CD4-positive, alpha-beta T cell treated with Interleukin-21 for 1 hour (primary cell): ENCODE measurements around the gene CD52.

Experiments
- DNase-seq: peaks from one replicate; pipeline ENCODE4 v3.0.0-alpha.2; 2020

The CD52 gene

DNA sequence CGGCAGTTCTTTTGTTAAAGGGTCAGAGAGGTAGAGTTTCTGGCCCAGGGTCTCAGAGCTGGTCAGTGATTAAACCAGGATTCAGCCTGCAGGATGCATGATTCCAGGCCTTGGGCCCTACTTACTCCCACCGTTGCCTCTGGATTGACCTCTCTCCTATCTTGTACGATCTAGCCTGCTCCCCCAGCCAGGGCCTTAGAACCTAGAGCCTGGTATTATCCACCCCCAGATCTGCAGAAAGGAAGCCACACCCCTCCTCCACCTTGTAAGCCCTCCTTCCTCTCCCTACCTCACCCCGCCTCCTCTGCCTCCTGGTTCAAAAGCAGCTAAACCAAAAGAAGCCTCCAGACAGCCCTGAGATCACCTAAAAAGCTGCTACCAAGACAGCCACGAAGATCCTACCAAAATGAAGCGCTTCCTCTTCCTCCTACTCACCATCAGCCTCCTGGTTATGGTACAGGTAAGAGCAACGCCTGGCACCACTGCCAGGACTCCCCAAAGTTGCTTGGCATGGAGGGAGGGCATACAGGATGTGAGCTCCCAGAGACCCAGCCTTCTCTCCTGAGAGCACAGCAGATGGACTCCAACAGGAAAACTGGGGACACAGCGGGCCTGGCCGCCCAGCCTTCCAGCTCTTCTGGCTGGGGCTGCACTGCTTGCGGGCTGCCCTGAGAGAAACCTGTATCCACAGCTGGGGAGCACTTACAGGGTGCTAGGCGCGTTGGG lies at the start of gene CD52:
CD52 (plus strand) TSS at position 347 of the 726 bp plus-strand sequence; CDS start at position 407, 60 bp downstream.
- DNase-seq = peak; percentile 84

DNA sequence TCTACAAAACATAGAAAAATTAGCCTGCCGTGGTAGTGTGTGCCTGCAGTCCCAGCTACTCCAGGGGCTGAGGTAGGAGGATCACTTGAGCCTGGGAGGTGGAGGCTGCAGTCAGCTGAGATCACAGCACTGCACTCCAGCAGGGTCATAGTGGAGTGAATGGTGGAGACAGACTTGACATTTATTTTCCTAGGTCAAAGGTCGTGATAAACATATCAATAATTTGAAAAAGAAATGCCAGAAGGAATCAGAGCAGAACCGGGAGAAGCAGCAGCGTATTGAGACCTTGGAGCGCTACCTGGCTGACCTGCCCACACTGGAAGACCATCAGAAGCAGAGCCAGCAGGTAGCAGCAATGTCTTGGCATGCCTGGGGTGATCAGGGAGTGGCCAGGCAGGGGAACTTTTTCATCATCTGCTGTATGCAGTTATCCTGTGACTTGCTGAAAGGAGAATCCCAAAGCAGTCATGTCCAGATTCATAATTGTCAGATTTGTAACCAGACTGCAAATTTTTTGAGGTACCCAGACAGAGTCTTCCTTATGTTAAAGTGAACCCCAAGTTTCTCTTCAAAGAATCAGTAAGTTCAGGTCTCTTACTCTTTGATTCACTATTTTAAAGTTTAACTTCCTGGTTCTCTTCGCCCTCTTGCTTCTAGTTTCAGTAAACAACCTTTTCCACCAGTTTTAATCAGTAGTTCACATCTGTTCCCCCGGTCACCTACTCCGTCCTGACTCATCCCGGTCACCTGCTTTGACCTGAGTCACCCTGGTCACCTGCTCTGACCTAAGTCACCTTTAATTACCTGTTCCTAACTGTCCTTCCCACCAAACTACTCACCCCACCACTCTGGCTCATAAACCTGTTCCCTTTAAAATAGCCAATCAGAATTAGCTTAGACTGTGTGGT lies 49.2 kb upstream of the CD52 start:
- DNase-seq = no peak

DNA sequence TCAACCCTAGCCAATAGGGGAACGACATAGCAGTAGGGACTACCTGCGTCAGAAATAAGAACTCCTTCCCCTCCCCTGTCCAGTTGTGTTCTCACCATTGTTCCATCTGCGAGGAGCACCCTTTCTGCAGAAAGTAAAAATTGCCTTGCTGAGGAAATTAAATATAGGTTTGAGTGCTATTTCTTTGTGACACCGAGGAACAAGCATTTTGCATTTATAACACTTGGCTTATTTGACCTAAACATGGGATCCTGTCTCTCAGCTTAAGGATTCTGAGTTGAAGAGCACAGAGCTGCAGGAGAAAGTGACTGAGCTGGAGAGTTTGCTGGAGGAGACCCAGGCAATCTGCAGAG lies 48.6 kb upstream of the CD52 start:
- no peak for DNase-seq

DNA sequence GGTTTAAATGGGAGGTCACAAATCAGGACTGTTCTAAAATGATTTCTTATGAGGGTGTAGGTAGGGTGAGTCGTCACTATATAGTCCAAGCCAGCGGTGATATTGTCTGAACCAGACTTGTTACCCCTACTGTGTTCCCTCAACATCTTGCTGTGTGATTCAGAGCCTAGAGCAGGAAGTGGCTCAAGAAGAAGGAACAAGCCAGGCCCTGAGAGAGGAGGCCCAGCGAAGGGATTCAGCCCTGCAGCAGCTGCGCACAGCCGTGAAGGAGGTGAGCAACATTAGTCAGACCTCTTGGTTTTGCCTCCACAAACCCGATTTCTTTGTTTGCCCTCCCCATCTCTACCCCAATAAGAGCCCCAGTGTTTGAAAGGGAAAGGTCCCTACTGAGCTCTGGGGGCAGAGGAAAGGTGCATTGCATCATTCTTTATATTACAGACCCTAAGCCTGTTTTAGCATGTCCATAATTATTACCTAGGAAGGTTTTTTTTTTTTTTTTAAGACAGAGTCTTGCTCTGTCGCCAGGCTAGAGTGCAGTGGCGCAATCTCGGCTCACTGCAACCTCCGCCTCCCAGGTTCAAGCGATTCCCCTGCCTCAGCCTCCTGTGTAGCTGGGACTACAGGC lies 42.8 kb upstream of the CD52 start:
- no peak for DNase-seq

GRCh38 chr1:26275580-26276431 lies 42.0 kb upstream of the CD52 start:
- DNase-seq = peak; percentile 80

GRCh38 chr1:26276432-26276838 lies 41.3 kb upstream of the CD52 start:
- no peak for DNase-seq

DNA sequence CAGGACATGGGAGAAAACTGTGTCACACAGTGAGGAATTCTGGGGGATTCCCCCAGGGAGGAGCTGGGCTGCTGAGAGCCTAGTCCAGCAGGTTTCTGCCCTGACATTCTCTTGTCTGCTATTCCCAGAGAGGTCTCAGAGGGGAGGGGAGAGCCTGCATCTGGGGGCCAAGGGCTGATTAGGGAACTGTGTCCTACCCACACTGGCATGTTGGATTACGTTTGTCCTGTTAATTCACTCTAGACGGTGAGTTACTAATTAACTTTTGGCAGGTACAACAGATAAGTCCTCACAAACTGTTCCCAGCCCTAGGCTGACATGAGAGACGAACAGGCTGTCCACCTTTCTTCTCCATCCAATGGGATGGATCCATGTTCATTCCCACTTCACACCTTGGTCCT lies 40.5 kb upstream of the CD52 start:
- DNase-seq = no peak

GRCh38 chr1:26277719-26278118 lies 40.0 kb upstream of the CD52 start:
- DNase-seq = no peak

- DNase-seq = no peak
These were observed 39.5 kb upstream of the CD52 start for GRCh38 chr1:26278303-26278702.

DNA sequence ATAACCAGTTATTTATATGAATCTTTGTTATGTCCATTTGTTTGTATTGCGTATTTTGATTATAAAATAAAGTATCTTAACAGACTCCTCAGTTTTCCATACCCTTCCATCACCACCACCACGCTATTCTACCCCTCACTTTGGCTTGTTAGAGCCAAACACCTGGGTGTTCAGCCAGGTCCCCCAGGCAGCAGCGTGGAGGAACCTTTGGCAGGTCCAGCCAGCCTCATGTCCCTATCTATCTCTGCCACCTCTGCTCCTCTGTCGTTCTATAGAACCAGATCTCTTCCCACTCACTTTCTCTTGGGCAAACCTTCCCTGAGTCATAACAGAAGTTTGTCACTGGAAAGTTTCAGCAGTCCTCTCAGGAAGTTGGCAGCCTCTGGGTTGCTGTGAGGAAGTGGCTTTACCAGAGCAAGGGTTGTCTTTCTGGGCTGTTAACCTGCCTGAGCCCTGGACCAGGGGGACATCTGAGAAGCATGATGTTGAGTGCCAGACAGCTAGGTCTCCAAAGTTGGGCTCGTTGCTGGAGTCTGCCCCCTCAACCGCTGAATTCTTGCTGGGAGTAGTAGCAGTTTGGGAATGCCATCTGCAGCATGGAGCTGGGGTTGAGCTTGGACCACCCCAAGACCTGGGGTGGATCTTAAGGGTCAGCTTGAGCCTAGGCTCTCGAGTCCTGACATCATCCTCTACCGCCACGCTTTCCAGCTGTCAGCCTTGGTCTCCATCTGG lies 38.9 kb upstream of the CD52 start:
- peak; percentile 42 for DNase-seq

- peak; percentile 85 for DNase-seq
These were observed 38.1 kb upstream of the CD52 start, which contains the start of gene SH3BGRL3 for GRCh38 chr1:26279456-26280332. SH3BGRL3 (plus strand) TSS chr1:26280086; CDS start chr1:26280156, 70 bp downstream.

- peak; percentile 28 for DNase-seq
These were observed 37.3 kb upstream of the CD52 start for GRCh38 chr1:26280333-26281042.

DNA sequence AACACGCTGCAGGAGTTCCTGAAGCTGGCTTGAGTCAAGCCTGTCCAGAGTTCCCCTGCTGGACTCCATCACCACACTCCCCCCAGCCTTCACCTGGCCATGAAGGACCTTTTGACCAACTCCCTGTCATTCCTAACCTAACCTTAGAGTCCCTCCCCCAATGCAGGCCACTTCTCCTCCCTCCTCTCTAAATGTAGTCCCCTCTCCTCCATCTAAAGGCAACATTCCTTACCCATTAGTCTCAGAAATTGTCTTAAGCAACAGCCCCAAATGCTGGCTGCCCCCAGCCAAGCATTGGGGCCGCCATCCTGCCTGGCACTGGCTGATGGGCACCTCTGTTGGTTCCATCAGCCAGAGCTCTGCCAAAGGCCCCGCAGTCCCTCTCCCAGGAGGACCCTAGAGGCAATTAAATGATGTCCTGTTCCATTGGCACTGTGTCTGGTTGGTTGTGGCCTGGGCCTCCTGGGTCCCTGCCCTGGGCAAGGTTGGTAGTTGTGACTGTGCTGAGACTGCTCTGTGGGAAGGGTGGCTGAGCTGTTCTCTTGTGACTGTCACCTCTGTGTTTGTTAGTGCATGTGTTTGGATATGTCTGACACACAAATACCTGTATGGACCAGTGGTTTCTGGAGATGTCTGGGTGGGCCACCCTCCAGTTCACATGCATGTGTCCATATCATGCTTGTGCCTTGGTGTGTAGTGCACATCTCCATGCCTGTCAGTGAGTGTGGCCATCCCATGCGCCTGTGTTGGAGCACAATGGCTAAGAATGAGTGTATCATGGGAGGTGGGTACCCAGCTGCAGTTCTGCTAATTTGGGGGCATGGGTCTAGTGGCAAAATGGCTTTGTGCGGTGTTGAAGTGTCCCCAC lies 36.4 kb upstream of the CD52 start:
- DNase-seq = no peak

- no peak for DNase-seq
These were observed 35.8 kb upstream of the CD52 start for GRCh38 chr1:26281971-26282370.

- no peak for DNase-seq
These were observed 35.3 kb upstream of the CD52 start for GRCh38 chr1:26282401-26282918.

DNA sequence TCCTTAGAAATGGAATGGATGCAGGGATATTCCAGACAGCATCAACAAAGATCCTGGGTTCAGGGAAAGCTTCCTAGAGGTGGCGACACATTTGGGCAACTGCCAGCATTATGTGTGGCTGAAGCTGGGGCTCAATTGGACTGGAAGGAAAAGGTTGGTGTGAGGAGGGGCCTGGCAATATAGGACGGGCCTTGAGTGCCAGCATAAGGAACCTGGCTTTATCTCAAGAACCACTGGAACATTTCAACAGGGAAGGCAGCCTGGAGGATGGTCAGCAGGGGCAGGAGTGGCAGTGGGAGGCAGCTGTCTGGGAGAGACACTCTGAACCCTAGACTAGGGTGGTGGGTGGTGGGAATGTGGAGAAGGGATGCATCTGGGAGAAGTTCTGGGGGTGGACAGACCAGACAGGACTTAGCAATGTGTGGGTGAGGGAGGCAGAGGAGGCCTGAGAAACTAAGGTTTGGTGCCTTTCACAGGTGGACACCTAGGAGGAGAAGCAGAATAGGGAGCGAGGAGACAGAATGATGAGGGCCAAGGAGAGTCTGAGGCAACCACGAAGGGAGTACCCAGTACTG lies 34.4 kb upstream of the CD52 start:
- no peak for DNase-seq

DNA sequence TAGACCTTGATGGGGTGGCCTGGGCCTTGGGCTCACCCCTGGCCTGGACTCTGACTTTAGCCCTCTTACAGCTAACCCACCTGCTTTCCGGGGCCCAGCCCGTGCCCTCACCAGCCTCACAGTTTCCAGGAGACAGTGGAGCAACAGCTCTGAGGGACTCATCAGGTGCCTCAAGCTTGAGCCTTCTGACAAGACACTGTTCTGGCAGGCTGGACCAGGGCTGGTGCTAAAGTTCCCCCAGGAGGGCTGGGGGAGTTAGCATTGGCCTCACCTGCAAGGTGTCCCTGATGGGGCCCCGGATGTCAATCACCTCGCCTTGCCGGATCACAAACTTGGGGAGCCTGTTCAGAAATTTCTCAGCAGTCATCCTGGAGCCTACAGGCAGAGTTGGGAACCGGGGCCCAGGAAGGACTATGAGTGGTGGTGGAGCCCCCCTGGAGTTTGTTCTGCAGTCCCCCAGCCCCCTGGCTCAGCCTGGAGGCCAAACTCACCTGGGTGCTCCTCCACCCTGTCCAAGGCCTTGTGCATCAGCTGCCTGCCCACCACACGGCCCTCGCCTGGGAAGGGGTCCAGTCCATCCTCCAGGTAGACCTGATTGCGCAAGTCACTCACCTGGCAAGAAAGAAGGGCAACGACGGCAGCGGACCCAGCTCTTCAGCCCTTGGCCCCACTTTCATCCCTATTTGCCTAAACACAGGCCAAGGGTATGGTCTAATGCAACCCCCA lies 33.7 kb upstream of the CD52 start:
- no peak for DNase-seq
